Ovary (tissue), 9 donors: ENCODE results near the gene KCNIP3. TPM values are rescaled to one million over a fixed set of nuclear protein-coding genes. Genes with fewer than 3 reads are reported as not detected.

Source experiments
- DNase-seq, 5 donors: peaks; one replicate each; pipeline ENCODE4 v3.0.0-alpha.2; 2019 to 2020
- H3K27ac ChIP-seq, 2 donors: fragments of 200-600 bp; one replicate each; pipeline versions ENCODE4 v1.5.1 to v1.8.0; 2019 to 2022
- H3K27me3 ChIP-seq: fragments of 200-600 bp; one replicate; pipeline ENCODE4 v1.8.0; 2022
- H3K36me3 ChIP-seq: fragments of 200-600 bp; sonication (generic); one replicate; pipeline ENCODE4 v1.5.1; 2019
- H3K4me1 ChIP-seq: one replicate; pipeline ENCODE4 v1.8.1; 2013; ENCODE audit warnings: mild to moderate bottlenecking, moderate library complexity; ENCODE audit not compliant: insufficient read depth
- H3K4me3 ChIP-seq: fragments of 200-600 bp; sonication (generic); one replicate; pipeline ENCODE4 v1.5.1; 2017
- H3K9me3 ChIP-seq, 2 donors: fragments of 200-600 bp in 1 of 2; sonication (generic) in 1 of 2; one replicate each; pipeline versions ENCODE4 v1.5.1 to v1.8.1; 2013 to 2019; ENCODE audit warnings: mild to moderate bottlenecking in 1 of 2, moderate library complexity in 1 of 2
- CTCF ChIP-seq, 3 donors: fragments of 450-650 bp in 2 of 3; fragments of 200-600 bp in 1 of 3; IDR thresholded peaks; one replicate each; pipeline versions ENCODE4 v1.5.1 to v1.8.0; 2016 to 2022; ENCODE audit warnings: antibody characterized with exemption in 3 of 3, mild to moderate bottlenecking in 1 of 3
- EP300 ChIP-seq: sonication (generic); formaldehyde crosslinking; IDR thresholded peaks from one replicate; pipeline ENCODE4 v1.6.1; 2017; ENCODE audit warnings: antibody characterized with exemption
- POLR2A ChIP-seq: fragments of 450-650 bp; IDR thresholded peaks from one replicate; pipeline ENCODE4 v1.6.1; 2017; ENCODE audit warnings: antibody characterized with exemption, mild to moderate bottlenecking, moderate library complexity
- WGBS, 3 donors: extraction: QIAGEN DNeasy Blood & Tissue Kit in 1 of 3; methylation state at CpG; one replicate each; pipeline versions ENCODE4 v1.1.5 to v1.1.7; 2013 to 2017; 5-methylcytosine and 5-hydroxymethylcytosine counted together
- intact Hi-C, 4 donors: fragments of 100-400 bp; cut with DNase I; formaldehyde crosslinking; loops; one replicate each; pipeline versions ENCODE4 v1.11.0 to v1.15.1; 2022 to 2023
- polyA plus RNA-seq, 2 donors: library from polyadenylated mRNA; stranded (reverse); fragments of 200-250 nt in 1 of 2; fragments of 350-450 nt in 1 of 2; fragmentation: Illumina TruSeq in 1 of 2; extraction: RNeasy Lipid Tissue Mini Kit (QIAGEN cat#74804) in 1 of 2; gene quantifications; one replicate each; pipeline ENCODE4 v1.2.3, GENCODE V29; 2013 to 2014
- total RNA-seq, 7 donors: library from RNA; depleted of rRNA in 2 of 7; stranded (reverse); fragments of >200 nt in 2 of 7; fragmentation: NEBNext Ultra II Directional in 3 of 7; extraction: Animal tissue kit (Norgen Biotek cat#: 25700) in 3 of 7; gene quantifications; one replicate each; pipeline versions ENCODE4 v1.1.0 to v1.2.4, GENCODE V29; 2016 to 2023
- donor health status: DM: no; HTN: no; CAD: no; lungs with moderate emphysema.
- donor health status: DM: no; HTN: no; CAD: no.
- donor health status: Bipolar disorder and iron deficiency.
- donor health status: DM: yes; HTN: yes; CAD: no.
- donor health status: DM: no; HTN: no; CAD: no.
- donor health status: DM: yes; HTN: yes; CAD: no.

The KCNIP3 gene
- total and polyA plus RNA-seq, 9 donors: 2.2 to 26.0 (median 11.7) TPM

GRCh38 chr2:95319481-95320343 lies 22.6 kb downstream of the KCNIP3 start:
- Histone ChIP-seq H3K27ac (no peak overlapping the region), H3K9me3 (no peaks in the 10 kb centered on the region), H3K27me3 (no peaks in the 10 kb centered on the region), H3K4me1 (no peaks in the 10 kb centered on the region), H3K4me3 (no peak overlapping the region), H3K36me3 (no peaks in the 10 kb centered on the region)
- intact Hi-C loops: no loop called here
- DNase-seq: no peak
- 74 to 79% (median 75%) methylated on average over 23 of the region's 23 CpGs for WGBS, 3 donors
- TF ChIP-seq POLR2A (no peak), EP300 (no peak)

- H3K27me3 ChIP-seq: no peaks in the 10 kb centered on the region
- no peaks in the 10 kb centered on the region for H3K36me3 ChIP-seq
- intact Hi-C loops: no loop called here
- H3K27ac ChIP-seq: no peak overlapping the region
- no peaks in the 10 kb centered on the region for H3K4me1 ChIP-seq
- no peak for TF ChIP-seq CTCF (IDR thresholded peaks at IDR 0.05)
- TF ChIP-seq EP300: no peak
- no peak for TF ChIP-seq POLR2A
- WGBS, 3 donors: 61 to 72% (median 66%) methylated on average over 11 of the region's 11 CpGs
- H3K9me3 ChIP-seq: no peaks in the 10 kb centered on the region
- H3K4me3 ChIP-seq: no peak overlapping the region
- no peak for DNase-seq
These were observed 23.2 kb downstream of the KCNIP3 start for GRCh38 chr2:95320344-95320712.

DNA sequence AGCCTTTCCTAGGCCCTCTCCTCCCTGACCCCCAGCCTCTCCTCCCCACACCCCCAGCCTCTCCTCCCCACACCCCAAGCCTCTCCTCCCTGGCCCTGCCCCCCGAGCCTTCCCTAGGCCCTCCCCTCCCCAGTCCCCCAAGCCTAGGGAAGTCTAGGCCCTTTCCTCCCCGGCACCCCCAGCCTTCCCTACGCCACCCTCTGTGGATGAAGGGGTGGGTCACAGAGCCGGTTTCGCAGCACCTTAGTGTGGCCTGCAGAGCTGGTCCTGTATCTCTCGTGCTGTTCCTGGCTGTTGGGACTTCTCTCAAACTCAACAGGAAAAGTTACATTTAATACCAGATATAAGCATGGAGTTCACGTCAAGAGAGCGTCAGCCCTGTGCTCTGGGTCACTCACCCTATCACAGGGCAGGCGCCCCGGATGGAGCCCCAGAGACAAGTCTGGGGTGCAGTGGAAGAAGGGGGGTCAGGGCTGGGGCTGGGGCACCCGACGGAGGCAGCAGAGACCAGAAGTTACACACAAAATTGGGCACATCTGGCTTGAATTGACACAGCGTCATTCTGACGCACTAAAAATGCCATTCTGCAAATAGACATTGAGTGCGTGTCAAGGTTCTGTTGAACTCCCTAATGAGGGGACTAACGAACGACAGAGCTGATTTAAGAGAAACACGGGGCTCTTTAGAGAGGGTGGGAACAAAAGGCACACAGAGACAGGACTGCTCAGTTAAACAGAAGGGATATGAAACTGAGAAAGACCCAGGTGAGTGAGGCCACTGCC lies 24.0 kb downstream of the KCNIP3 start:
- Histone ChIP-seq H3K9me3 (no peaks in the 10 kb centered on the region), H3K4me1 (no peaks in the 10 kb centered on the region), H3K27ac (no peak overlapping the region), H3K36me3 (no peaks in the 10 kb centered on the region), H3K4me3 (no peak overlapping the region), H3K27me3 (no peaks in the 10 kb centered on the region)
- DNase-seq: no peak
- TF ChIP-seq CTCF (IDR thresholded peaks at IDR 0.05) (no peak), POLR2A (no peak), EP300 (no peak)
- intact Hi-C loops: no loop called here
- 63 to 67% (median 65%) methylated on average over 17 to 18 of the region's 18 CpGs for WGBS, 3 donors

- no peaks in the 10 kb centered on the region for H3K4me1 ChIP-seq
- no peak for TF ChIP-seq EP300
- TF ChIP-seq CTCF (IDR thresholded peaks at IDR 0.05): no peak
- TF ChIP-seq POLR2A: no peak
- intact Hi-C loops: no loop called here
- H3K27ac ChIP-seq: no peak overlapping the region
- H3K36me3 ChIP-seq: no peaks in the 10 kb centered on the region
- no peaks in the 10 kb centered on the region for H3K9me3 ChIP-seq
- no peak overlapping the region for H3K4me3 ChIP-seq
- WGBS, 3 donors: 57 to 65% (median 63%) methylated on average over 23 to 26 of the region's 26 CpGs
- DNase-seq: no peak
- no peaks in the 10 kb centered on the region for H3K27me3 ChIP-seq
These were observed 26.4 kb downstream of the KCNIP3 start for GRCh38 chr2:95323347-95324155.
